ENCODE data around the gene TIE1. TPM values are rescaled to one million over a fixed set of nuclear protein-coding genes. Genes with fewer than 3 reads are reported as not detected.

The TIE1 gene
- total and polyA plus RNA-seq, 7 donors, result 1.2 to 33.8 (median 9.5) TPM

GRCh38 chr1:43348343-43348808 lies 47.6 kb downstream of the TIE1 start:
- Histone ChIP-seq H3K4me1 (peaks cover 0 to 23% (median 16%) of the 10 kb centered on the region in 4 donors), H3K27me3 (no peaks in the 10 kb centered on the region), H3K27ac (peak overlapping the region; percentile 82 to 94 (median 88)), H3K9me3 (no peaks in the 10 kb centered on the region), H3K36me3 (no peaks in the 10 kb centered on the region), H3K4me3 (peak overlapping the region; percentile 47 to 62 (median 60))
- 10 to 57% methylated on average over 22 of the region's 22 CpGs for WGBS, 2 donors
- TF ChIP-seq, protein P1, sequence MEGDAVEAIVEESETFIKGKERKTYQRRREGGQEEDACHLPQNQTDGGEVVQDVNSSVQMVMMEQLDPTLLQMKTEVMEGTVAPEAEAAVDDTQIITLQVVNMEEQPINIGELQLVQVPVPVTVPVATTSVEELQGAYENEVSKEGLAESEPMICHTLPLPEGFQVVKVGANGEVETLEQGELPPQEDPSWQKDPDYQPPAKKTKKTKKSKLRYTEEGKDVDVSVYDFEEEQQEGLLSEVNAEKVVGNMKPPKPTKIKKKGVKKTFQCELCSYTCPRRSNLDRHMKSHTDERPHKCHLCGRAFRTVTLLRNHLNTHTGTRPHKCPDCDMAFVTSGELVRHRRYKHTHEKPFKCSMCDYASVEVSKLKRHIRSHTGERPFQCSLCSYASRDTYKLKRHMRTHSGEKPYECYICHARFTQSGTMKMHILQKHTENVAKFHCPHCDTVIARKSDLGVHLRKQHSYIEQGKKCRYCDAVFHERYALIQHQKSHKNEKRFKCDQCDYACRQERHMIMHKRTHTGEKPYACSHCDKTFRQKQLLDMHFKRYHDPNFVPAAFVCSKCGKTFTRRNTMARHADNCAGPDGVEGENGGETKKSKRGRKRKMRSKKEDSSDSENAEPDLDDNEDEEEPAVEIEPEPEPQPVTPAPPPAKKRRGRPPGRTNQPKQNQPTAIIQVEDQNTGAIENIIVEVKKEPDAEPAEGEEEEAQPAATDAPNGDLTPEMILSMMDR (IDR thresholded peaks at IDR 0.05), result no peak
- TF ChIP-seq POLR2A (IDR thresholded peaks at IDR 0.05) (no peak), POLR2AphosphoS5 (IDR thresholded peaks at IDR 0.05) (no peak), EP300 (IDR thresholded peaks at IDR 0.05) (no peak)
- DNase-seq, result no peak
- intact Hi-C loops (cut with DNase I), result loop anchor here (5.0 kb wide), 1 partner anchor 111 kb away; no protein-coding TSS in a partner anchor

DNA sequence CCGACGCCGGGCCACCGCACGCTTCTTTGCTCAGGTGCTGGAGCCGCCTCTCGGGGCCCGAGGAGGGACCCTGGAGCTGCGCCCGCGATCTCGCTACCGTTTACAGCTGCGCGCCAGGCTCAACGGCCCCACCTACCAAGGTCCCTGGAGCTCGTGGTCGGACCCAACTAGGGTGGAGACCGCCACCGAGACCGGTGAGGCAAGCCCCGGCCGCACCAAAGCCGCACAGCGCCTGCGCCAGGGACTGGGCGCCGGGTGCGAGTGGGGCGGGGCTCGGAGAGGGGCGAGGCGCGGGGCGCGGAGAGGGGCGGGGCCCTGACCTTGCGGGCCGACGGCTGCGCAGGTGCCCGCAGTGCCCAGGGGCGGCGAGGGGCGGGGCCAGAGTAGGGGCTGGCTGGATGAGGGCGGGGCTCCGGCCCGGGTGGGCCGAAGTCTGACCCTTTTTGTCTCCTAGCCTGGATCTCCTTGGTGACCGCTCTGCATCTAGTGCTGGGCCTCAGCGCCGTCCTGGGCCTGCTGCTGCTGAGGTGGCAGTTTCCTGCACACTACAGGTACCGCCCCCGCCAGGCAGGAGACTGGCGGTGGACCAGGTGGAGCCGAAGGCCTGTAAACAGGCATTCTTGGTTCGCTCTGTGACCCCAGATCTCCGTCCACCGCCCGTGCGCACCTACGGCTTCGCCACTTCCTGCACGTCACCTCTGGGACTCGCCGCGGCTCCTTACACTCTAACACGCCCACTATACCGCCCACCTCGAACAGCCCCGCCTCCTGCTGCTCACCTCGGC lies 48.2 kb downstream of the TIE1 start:
- no peaks in the 10 kb centered on the region for H3K36me3 ChIP-seq
- H3K4me3 ChIP-seq, result peak overlapping the region; percentile 47 to 62 (median 60)
- intact Hi-C loops (cut with DNase I), result loop anchor here (5.0 kb wide), 1 partner anchor 112 kb away; no protein-coding TSS in a partner anchor
- TF ChIP-seq, protein P1 (IDR thresholded peaks at IDR 0.05), result no peak
- TF ChIP-seq POLR2AphosphoS5 (IDR thresholded peaks at IDR 0.05), result peak; percentile 55 to 68 (median 60)
- WGBS, 2 donors, result 8 to 47% methylated on average over 72 of the region's 72 CpGs
- DNase-seq, result peak; percentile 91
- peaks cover 0 to 23% (median 16%) of the 10 kb centered on the region in 4 donors for H3K4me1 ChIP-seq
- peak overlapping the region; percentile 82 to 94 (median 88) for H3K27ac ChIP-seq
- no peaks in the 10 kb centered on the region for H3K9me3 ChIP-seq
- no peaks in the 10 kb centered on the region for H3K27me3 ChIP-seq

- peak; percentile 73 for DNase-seq
- Histone ChIP-seq H3K4me3 (peak overlapping the region; percentile 47 to 62 (median 60)), H3K27ac (peak overlapping the region; percentile 82 to 94 (median 88)), H3K36me3 (no peaks in the 10 kb centered on the region), H3K27me3 (no peaks in the 10 kb centered on the region), H3K4me1 (peaks cover 0 to 23% (median 16%) of the 10 kb centered on the region in 4 donors), H3K9me3 (no peaks in the 10 kb centered on the region)
- intact Hi-C loops (cut with DNase I), result loop anchor here (5.0 kb wide), 1 partner anchor 112 kb away; no protein-coding TSS in a partner anchor
- TF ChIP-seq EP300 (IDR thresholded peaks at IDR 0.05) (peak in 2 of 4 donors; percentile 3 to 39), POLR2AphosphoS5 (IDR thresholded peaks at IDR 0.05) (peak in 3 of 4 donors; percentile 5 to 48 (median 22)), POLR2A (IDR thresholded peaks at IDR 0.05) (no peak)
- TF ChIP-seq, protein P1 (IDR thresholded peaks at IDR 0.05), result no peak
- 37 to 63% methylated on average over 11 of the region's 11 CpGs for WGBS, 2 donors
These were observed 49.0 kb downstream of the TIE1 start for GRCh38 chr1:43349594-43350306.

DNA sequence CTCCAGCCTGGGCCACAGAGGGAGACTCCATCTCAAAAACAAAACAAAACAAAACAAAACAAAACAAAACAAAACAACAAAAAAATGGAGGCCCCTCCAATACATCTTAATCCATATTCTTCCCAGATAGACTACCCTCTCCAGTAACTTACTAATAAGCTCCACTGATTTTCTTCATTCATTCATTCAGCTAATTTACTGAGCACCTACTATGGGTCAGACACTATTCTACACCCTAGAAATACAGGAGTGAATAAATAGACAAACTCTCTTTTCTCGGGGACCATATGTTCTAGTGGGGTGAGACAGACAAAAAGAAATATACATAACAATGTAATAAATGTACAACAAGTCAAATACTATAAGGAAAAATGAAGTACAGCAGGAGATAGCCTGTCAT lies 50.2 kb downstream of the TIE1 start:
- TF ChIP-seq POLR2AphosphoS5 (IDR thresholded peaks at IDR 0.05), result no peak
- TF ChIP-seq EP300 (IDR thresholded peaks at IDR 0.05), result no peak
- TF ChIP-seq, protein P1 (IDR thresholded peaks at IDR 0.05), result no peak
- TF ChIP-seq POLR2A (IDR thresholded peaks at IDR 0.05), result no peak
- H3K27me3 ChIP-seq, result no peaks in the 10 kb centered on the region
- peaks cover 0 to 23% (median 16%) of the 10 kb centered on the region in 4 donors for H3K4me1 ChIP-seq
- no peaks in the 10 kb centered on the region for H3K36me3 ChIP-seq
- H3K9me3 ChIP-seq, result no peaks in the 10 kb centered on the region
- peak overlapping the region in 2 of 4 donors; percentile 82 to 94 for H3K27ac ChIP-seq
- no peak for DNase-seq
- intact Hi-C loops (cut with DNase I), result no loop called here
- H3K4me3 ChIP-seq, result no peak overlapping the region
- WGBS, 2 donors, result 84 to 90% methylated on average over 1 of the region's 1 CpG
